GM21723 (cell line): ENCODE measurements around the gene HORMAD2.

Experiments
- ATAC-seq: cut with Tn5 transposase; IDR thresholded peaks from one replicate; pipeline ENCODE4 v1.9.1; 2021; ENCODE audit warnings: mild to moderate bottlenecking, moderate library complexity; ENCODE audit not compliant: unreplicated experiment

The HORMAD2 gene, protein sequence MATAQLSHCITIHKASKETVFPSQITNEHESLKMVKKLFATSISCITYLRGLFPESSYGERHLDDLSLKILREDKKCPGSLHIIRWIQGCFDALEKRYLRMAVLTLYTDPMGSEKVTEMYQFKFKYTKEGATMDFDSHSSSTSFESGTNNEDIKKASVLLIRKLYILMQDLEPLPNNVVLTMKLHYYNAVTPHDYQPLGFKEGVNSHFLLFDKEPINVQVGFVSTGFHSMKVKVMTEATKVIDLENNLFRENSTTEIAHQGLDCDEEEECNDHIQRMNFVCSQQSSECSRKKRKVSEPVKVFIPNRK

DNA sequence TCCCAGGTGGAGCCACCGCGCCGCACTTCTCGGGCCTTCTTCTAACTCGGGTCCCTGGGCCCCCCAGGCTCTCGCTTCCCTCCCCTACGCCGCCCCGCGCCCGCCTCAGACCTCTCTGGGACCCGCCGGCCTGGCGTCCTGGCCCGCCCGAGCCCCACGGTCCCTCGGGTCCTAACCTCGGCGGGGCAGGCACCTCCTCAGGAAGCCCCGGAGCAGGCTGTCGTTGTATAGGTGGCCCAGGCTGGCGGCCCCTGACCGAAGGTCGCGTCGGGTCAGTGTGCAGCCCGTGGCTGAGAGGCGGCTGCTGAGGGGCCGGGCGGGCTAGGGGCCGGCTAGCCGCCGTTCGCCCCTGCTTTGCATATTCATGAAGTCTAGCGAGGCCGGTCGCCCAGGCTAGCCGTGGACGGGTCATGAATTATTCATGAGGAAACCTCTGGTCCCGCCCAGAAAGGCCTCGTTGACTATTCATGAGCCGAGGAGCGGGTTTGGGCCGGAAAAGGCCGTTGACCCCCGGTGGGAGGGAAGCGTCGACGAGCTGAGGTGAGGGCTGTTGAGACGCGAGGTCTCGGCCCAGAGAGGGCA lies at the start of gene HORMAD2:
HORMAD2 (plus strand) TSS at position 513 of the 582 bp plus-strand sequence. CDS start 13,489 bp downstream, outside the sequence.
- ATAC-seq = no peak

DNA sequence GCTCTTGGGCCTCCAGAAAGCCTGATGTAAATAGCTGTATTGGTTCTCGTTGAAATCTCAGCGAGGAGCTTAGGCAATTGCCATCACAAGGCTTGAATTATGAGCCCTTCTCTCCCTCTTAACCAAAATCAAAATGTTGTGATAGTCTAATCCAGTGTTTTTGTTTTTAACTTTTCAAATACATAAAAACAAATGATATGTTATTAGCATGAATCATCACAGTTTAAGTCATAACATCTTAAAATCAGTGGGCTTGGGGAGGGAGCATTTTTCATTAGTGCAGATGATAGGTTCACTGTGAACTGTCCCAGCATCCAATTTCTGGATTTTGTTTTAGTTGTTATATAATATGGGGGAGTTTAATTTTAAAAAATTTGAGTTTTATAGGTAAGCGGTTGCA lies 48.9 kb upstream of the HORMAD2 start:
- ATAC-seq = no peak

DNA sequence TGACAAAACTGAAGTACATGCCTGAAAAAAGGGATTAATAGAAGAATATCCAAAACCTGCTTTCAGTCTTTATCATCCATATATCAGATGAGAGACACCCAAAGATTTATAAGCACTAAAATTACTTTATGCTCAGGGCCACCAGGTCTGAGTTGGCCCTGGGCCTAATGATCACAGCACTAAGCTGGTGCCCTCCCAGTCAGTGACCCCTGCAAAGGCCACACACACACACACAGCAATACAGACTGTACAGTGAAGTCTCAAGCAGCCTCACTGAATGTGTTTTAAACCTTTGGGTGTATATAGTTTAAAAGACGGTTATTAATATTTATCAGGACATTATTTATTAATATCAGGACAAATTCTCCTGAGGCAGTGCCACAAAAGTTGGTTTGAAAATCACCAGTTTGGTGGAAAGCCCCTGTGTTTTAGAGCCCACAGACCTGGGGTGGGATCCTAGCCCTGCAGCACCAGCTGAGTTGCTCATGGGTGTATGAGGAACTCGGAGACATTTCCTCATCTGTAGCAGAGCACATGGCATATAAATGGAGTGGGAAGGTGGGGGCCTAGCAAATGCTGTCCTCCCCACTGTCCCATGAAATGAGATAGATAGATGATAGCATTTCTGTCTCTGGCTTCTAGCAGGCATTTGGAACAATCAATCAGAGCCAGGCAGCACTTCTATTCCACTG lies 48.4 kb upstream of the HORMAD2 start:
- no peak for ATAC-seq

DNA sequence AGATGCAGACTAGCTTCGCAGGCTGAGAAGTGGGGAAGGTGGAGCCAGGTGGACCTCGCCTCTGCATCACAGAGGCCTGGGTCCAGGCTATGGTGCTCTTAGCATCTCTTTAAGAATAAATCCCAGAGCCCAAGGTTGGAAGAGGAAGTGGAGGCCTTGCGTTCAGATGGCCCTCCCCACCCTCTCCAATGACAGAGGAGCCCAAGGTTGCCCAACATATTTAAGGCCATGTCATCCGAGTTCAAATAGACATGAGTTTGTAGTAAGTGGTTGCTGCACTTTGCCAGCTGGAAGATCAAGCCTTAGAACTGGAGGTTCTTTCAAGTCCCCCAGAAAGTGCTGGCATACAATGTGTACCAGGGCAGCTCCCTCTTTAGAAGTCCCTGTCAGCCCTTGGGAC lies 47.1 kb upstream of the HORMAD2 start:
- ATAC-seq = no peak

DNA sequence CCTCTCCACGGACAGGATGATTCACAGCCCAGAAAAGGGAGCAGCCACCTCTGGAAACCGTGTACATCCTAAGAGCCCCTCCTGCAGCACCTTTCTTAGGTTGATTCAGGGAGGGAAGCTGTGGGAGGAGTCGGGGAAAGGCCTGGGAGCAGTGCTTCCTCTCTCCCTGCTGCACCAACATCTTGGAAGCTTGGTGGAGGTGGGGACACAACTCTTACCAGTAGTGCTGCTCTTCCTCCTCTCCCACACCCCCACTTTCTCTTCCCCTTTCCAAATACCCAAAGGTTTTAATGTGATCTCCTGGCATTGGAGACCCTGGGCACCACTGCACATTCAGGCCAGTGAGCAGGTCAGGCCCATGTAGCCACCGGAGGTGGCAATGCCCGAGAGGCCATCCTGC lies 46.4 kb upstream of the HORMAD2 start:
- no peak for ATAC-seq

DNA sequence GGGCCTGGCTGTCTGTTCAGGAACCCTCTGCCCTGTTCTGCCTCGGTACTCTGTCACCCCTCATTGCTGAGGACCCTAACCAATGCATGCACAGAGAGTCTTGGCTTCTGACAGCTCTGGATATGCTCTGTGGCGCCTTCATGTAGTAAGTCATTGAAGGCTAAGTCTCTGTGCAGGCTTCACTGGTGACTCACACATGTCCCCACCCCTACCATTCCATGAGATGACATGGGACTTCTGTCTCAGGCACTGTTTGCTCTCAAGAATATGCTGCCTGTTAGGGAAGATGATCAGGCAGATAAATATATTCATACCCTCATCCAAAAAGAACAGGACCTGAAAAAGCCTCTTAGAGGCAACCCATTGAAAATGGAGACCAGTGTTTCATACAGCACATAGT lies 43.6 kb upstream of the HORMAD2 start:
- ATAC-seq = no peak

DNA sequence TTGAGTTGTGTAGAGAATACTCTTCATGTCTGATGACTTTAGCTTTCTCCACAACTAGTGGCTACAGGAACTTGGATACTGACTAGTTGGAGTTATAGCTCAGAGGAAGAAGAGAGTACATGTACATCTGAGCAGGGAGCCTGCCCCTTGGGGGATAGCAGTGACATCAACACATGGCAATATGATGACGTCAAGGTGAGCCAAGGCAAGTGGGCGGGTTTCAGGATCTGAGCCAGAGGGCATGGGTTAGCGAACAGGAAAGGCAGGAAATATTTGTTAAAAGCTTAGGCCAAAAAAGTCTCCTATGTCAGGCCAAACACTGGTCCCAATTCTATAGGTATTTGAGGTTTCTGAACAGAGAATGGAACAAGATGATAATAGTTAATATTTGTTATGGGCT lies 42.0 kb upstream of the HORMAD2 start:
- ATAC-seq = no peak

DNA sequence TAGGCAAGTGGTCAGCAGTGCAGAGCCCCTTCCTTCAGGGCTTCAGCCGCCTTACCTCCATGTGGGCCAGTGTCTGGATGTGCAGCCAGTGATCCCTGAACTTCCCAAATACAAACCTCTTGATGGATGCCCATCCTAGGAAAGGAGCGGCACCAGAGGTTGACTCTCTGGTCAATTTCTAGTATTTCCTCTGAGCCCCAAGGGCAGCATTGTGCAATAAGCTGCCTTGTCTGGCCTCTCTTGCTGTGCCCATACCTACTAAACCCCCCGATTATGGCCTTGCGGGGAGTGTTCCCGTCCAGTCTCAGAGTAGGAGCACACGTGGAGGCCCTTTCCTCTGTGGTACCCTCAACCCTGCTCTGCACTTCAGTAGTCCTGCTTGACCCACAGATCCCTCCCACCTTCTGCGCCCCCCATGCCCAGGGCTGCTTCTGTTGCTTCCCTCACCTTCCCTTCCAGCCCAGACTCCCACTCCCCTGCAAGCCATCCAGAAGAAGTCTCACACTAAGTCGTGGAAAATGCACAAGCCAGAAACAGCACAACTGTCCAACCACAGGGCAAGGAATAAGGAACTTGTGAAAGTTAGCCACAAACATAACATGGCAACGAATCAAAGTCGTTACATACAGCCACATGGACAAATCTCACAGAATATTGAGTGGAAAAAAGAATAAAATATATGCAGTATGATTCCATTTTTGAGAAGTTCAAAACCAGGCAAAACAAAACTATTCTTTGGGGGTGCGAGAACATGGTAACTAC lies 39.6 kb upstream of the HORMAD2 start:
- no peak for ATAC-seq

DNA sequence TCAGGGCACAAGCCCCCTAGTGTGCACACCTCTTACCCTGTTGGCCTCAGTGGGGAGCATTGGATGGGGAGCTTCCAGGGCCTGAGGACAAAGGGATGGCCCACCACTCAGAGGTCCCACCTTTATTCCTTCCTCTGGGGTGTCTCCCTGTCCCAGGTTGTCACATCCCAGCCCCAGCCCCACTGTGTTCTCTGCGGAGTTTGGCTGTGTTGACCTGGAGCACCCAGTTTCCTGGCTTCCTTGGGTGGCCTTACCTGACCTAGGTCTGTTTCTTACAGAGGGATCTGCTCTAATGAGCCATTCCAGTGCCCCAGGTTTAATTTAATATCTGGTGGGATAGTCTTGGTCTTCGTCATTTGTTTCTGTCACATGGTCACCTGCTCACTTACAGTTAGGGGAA lies 38.8 kb upstream of the HORMAD2 start:
- ATAC-seq = no peak

DNA sequence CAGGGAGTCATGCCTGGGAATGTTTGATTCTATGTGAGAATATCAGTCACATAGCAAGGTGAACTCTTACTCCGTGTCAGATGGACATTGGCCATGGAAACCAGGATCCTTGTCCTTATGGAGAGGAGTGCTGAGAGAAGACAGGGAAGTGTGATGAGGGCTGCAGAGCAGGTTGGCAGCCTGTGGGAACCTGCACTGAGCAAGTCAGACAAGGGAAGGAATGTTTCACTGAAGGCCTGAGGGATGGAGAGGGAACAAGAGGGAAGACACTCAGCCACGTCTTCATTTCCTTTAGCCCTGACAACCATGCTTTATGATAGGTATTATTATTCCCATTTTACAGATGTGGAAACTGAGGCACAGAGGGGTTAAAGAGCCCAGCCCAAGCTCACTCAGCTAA lies 38.4 kb upstream of the HORMAD2 start:
- no peak for ATAC-seq

DNA sequence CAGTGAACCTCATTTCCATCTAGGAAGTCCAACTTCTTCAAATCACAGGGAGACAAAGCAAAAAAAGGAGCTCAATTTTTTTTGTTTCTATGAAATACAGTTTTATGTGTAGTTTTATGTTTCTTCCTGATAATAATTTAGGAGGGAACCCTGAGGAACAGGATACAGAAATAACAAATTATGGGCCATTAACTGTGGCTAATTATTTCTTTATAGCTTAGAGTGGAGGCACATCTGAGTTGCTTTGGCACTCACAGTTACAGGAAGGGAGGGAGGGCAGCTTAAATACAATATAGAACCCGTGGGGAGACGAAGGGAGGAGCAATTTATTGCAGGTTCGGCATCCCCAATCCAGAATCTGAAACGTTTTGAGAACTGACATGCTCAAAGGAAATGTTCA lies 37.1 kb upstream of the HORMAD2 start:
- ATAC-seq = no peak

DNA sequence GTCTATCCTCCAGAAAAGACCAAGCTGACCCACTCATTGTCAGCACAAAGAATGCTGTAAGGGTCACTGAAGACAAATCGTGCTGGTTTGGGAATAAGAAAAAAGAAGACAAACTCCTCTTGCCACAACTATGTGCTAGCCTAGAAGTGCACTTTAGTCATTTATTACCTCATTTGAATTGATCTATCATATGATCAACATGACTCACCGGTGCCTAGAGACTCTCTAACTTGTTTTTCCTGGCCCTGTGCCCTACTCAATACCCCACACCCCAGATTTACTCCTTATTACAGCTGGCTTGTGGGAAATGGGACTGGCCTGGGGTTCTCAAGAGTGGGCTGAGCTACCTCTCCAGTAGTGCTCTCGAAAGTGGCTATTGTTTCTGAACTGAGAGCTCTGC lies 35.9 kb upstream of the HORMAD2 start:
- no peak for ATAC-seq

DNA sequence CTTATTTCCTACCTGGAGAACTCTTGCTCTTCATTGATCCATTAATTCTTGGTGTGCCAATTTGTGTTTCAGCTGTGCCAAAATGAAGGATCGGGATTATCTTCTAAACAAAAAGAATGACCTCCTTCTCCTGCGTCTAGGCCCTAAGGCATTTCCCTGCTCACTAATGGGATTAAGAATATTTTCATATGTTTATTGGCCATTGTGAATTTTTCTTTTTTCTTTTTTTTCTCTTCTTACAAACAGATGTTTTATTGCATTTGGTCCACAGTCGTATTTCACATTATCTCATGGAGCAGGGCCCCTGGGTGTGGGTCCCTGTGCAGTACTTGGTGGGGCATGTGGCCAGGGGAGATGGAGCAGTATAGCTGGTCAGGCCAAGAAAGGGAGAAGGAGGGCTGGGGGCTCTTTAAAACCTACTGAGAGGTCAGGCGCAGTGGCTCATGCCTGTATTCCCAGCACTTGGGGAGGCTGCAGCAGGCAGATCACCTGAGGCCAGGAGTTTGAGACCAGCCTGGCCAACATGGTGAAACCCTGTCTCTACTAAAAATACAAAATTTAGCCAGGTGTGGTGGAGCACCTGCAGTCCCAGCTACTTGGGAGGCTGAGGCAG lies 35.3 kb upstream of the HORMAD2 start:
- ATAC-seq = no peak

DNA sequence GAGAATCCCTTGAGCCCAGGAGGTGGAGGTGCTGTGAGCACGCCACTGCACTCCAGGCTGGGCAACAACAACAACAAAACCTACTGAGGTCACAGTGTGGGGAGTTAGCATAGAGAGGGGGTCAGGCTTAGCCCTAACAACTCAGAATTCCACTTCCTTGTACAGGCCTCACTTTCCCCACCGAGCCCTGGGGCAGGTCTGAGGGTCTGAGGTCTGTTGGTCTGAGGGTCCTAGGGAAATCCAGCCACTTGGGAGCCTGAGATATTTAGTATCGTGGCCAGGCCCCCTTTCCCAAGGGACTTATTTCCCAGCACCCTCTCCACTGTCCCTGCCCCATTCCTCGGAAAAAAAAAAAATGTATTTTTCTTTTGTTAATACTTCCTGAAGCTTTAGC lies 34.8 kb upstream of the HORMAD2 start:
- no peak for ATAC-seq

DNA sequence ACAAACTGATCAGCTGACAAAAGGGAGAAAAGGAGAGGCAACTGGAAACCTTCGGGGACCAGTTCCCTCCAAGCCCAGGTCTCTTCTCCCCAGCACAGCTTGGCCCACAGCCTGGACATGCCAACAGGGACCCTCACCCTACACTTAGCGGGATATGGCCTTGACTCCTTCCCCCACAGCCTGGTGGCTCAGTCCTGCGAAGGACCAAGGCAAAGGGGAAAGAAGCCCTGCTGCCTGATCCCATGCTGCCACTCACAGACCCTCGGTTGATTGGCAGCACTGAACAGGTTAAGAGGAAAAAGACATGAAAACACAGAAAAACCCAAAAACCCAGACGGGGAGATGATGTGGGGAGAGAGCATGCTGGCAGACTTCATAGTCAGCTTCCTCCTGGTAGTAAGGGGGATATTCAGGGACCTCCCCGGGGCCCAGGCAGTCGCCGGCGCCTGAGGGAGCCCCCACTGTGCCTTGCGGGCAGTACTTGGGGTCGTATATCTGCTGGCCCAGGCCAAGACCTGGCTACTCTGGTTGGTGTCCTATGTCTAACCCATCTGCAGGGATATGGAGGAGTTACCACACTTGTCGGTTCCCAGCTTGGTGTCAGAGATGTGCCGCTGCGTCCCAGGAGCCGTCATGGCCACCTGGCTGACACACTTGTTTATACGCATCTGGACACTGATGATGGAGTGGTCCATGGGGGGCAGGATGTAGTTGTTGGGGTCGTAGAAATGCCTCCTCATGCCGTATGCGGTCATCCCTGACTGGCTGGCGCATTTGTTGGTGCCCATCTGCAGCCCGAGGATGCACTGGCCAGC lies 34.2 kb upstream of the HORMAD2 start:
- no peak for ATAC-seq

DNA sequence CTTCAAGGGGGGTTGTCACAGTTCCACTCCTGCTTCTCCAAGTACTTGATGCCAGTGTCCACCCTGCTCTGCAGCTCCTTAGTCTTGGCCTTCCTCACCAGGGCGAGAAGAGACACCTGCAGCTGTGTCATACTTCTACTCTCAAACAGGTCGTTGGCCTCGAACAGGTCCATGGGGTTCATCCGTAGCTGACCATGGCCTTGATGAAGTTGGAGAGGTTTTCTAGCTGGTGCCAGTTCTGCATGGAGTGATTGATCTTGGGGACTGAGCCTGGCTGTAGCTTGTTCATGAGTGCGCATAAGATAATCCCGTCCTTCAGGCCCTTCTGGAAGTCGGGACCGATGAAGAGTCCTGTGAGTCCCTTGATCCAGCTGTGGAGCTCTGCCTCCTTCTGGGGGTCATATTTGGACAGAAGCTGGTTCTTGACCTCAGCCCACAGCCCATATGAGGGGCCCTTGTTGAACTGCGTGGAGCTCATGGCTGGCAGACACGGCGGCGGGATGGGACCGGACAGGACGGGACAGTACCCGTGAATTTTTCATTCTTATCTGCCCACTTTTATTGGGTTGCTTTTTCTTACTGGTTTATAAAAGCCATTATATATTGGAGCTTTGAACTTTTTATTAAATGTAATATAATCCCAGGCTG lies 33.4 kb upstream of the HORMAD2 start:
- no peak for ATAC-seq

DNA sequence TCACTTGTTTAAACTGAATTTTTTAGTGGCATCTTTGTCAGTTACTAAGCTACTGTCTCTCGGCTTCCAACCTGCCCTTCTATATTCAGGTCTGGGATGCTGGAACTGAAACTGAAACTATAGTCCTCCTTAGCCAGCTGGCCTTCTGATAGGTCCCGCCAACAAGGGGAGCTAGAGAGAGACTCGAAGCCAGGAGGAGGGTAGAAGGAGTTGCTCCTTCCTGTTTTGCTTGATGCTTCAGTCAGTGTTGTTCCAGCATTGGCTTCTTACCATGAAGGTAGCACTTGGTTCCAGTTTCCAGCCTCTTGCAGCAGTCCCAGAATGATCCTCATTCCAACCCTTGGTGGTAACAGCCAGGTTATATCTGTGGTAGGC lies 32.9 kb upstream of the HORMAD2 start:
- no peak for ATAC-seq

DNA sequence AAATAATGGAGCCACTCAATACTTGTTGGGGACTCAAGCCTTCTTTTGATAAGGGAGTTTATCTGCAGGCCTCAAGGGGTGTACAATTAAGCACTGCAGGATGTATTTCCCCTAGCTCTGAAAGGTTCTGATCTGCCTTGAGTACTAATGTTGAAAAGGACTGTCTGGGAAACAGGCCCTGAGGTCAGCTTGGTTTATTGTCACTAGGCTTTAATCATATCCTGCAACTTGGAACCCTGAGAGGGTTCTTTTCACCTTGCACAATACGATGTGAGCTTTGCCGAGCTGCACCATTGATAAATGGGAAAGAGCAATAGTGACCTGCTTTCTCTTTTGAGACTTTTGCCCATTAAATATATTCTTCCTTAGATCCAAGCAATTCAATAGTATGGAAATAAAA lies 31.6 kb upstream of the HORMAD2 start:
- ATAC-seq = no peak

DNA sequence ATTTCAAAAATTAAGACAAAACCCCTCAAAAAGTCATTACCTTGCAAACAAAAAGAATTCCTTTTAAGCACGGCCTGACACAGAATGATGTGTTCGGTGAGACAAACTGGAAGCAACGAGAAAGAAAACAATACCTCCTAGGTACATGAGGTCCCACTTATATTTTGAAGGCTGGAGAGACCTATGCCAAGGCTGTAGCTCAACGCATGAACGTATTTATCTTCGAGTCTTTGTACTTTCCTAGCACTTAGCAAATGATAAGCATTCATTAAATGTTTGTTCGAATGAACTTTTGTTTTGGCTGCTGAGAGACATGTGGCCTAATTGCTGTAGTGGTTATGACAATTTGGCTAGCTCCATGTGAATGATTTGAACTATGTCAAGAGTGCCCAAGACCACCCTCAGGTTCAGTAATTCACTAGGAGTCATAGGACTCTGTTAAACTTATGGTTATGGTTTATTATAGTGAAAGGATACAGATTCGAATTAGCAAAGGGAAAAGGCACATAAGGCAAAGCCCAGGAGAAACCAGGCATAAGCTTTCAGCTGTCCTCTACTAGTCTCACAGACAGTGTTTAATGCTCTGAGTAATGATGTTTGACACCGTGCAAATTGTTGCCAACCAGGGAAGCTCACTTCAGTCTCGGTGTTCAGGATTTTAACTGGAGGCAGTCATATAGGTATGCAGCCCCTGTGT lies 26.0 kb upstream of the HORMAD2 start:
- no peak for ATAC-seq

DNA sequence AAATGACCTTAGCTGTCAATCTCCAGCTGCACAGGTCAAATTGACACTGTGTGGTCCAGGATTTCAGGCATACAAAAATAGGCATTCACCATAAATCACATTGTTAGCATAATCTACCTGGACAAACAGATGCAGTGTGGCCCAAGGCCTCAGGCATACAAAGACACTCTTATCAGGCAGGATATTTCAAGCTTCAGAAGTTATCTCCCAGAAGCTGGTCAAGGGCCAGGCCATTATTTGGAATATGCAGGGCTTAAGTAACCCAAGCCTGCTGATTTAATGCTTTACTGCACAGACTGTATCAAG lies 25.5 kb upstream of the HORMAD2 start:
- ATAC-seq = no peak
